Measurements from ENCODE around the gene PGAP6. TPM values are rescaled to one million over a fixed set of nuclear protein-coding genes. Genes with fewer than 3 reads are reported as not detected.

The PGAP6 gene
- total RNA-seq, 4 donors from 2014 or later = 19.9 to 47.6 (median 24.3) TPM

GRCh38 chr16:325375-326145 is 56.2 kb downstream of the PGAP6 start:
- Histone ChIP-seq H3K27ac (peak overlapping the region in 1 of 4 donors; percentile 7), H3K27me3 (no peaks in the 10 kb centered on the region), H3K4me1 (peaks cover 0 to 63% (median 9%) of the 10 kb centered on the region in 3 donors), H3K36me3 (peaks cover 0 to 3% of the 10 kb centered on the region in 2 donors), H3K9me3 (no peaks in the 10 kb centered on the region), H3K4me3 (peak overlapping the region in 1 of 2 donors; percentile 18)
- 88 to 93% methylated on average over 10 to 12 of the region's 28 CpGs for WGBS, 2 donors (ENCODE audit: low coverage in 1 of 2)
- TF ChIP-seq POLR2A (IDR thresholded peaks at IDR 0.05) = no peak
- no peak for TF ChIP-seq CTCF (IDR thresholded peaks at IDR 0.05)
- TF ChIP-seq EP300 (IDR thresholded peaks at IDR 0.05) = no peak
- no peak for TF ChIP-seq POLR2AphosphoS5 (IDR thresholded peaks at IDR 0.05)
- ATAC-seq = no peak

- TF ChIP-seq CTCF (IDR thresholded peaks at IDR 0.05) (no peak), POLR2AphosphoS5 (IDR thresholded peaks at IDR 0.05) (no peak), POLR2A (IDR thresholded peaks at IDR 0.05) (no peak), EP300 (IDR thresholded peaks at IDR 0.05) (no peak)
- Histone ChIP-seq H3K36me3 (no peaks in the 10 kb centered on the region), H3K4me1 (peaks cover 0 to 57% (median 8%) of the 10 kb centered on the region in 3 donors), H3K27ac (peak overlapping the region in 1 of 4 donors; percentile 7), H3K27me3 (no peaks in the 10 kb centered on the region), H3K9me3 (no peaks in the 10 kb centered on the region), H3K4me3 (peak overlapping the region in 1 of 2 donors; percentile 18)
- no peak for ATAC-seq
- WGBS, 2 donors (ENCODE audit: low coverage in 1 of 2) = 75 to 76% methylated on average over 5 to 13 of the region's 55 CpGs
These were observed 57.1 kb downstream of the PGAP6 start for GRCh38 chr16:324451-325334.

- Histone ChIP-seq H3K27me3 (no peaks in the 10 kb centered on the region), H3K27ac (no peak overlapping the region), H3K36me3 (peaks cover 0 to 6% of the 10 kb centered on the region in 2 donors), H3K4me1 (peaks cover 0 to 57% (median 8%) of the 10 kb centered on the region in 3 donors), H3K9me3 (no peaks in the 10 kb centered on the region), H3K4me3 (no peak overlapping the region)
- 0 to 30% methylated on average over 1 to 2 of the region's 17 CpGs for WGBS, 2 donors (ENCODE audit: low coverage in 1 of 2)
- ATAC-seq = no peak
- no peak for TF ChIP-seq POLR2AphosphoS5 (IDR thresholded peaks at IDR 0.05)
- no peak for TF ChIP-seq CTCF (IDR thresholded peaks at IDR 0.05)
- no peak for TF ChIP-seq EP300 (IDR thresholded peaks at IDR 0.05)
- no peak for TF ChIP-seq POLR2A (IDR thresholded peaks at IDR 0.05)
These were observed 57.7 kb downstream of the PGAP6 start for GRCh38 chr16:324201-324450.

- no peaks in the 10 kb centered on the region for H3K9me3 ChIP-seq
- WGBS, 2 donors (ENCODE audit: low coverage in 1 of 2) = 80% methylated on average over 3 of the region's 13 CpGs; no CpG with 5 or more reads in 1 of the 2 donors
- no peak for ATAC-seq
- H3K4me3 ChIP-seq = no peak overlapping the region
- H3K27me3 ChIP-seq = no peaks in the 10 kb centered on the region
- H3K27ac ChIP-seq = no peak overlapping the region
- peaks cover 0 to 21% of the 10 kb centered on the region in 2 donors for H3K36me3 ChIP-seq
- TF ChIP-seq CTCF (IDR thresholded peaks at IDR 0.05) = no peak
- TF ChIP-seq POLR2A (IDR thresholded peaks at IDR 0.05) = no peak
- no peak for TF ChIP-seq EP300 (IDR thresholded peaks at IDR 0.05)
- TF ChIP-seq POLR2AphosphoS5 (IDR thresholded peaks at IDR 0.05) = no peak
- peaks cover 0 to 45% (median 3%) of the 10 kb centered on the region in 3 donors for H3K4me1 ChIP-seq
These were observed 59.2 kb downstream of the PGAP6 start for GRCh38 chr16:322476-323143.
